Neural crest cell (in vitro differentiated cells): Measurements from ENCODE around the gene SMC5. TPM values are rescaled to one million over a fixed set of nuclear protein-coding genes. Genes with fewer than 3 reads are reported as not detected.

Source experiments
- DNase-seq: peaks from one replicate; pipeline ENCODE4 v3.0.0; 2021; ENCODE audit warnings: low read depth, mixed read lengths, low spot score
- H3K27ac Mint-ChIP-seq: one replicate; pipeline ENCODE4 v1.8.0; 2021; ENCODE audit warnings: mild to moderate bottlenecking, mixed read lengths; ENCODE audit not compliant: unreplicated experiment
- H3K27me3 Mint-ChIP-seq: 2 replicates; pipeline ENCODE4 v1.8.0; 2021; ENCODE audit warnings: low read depth, mild to moderate bottlenecking, mixed read lengths
- H3K36me3 Mint-ChIP-seq: 2 replicates; pipeline ENCODE4 v1.8.0; 2021; ENCODE audit warnings: low read depth, mild to moderate bottlenecking, mixed read lengths
- H3K4me1 Mint-ChIP-seq: 2 replicates; pipeline ENCODE4 v1.8.0; 2021; ENCODE audit warnings: mixed read lengths
- H3K4me3 Mint-ChIP-seq: one replicate; pipeline ENCODE4 v1.8.0; 2021; ENCODE audit warnings: mild to moderate bottlenecking, mixed read lengths
- H3K9me3 Mint-ChIP-seq: 2 replicates; pipeline ENCODE4 v1.8.0; 2021; ENCODE audit warnings: mixed read lengths
- total RNA-seq: library from RNA; stranded (reverse); gene quantifications from 2 replicates; pipeline ENCODE4 v1.2.1, GENCODE V29; 2021
- TF ChIP-seq, protein P1 (sequence below): fragments of 200-600 bp; sonication (generic); conservative IDR thresholded peaks from 2 replicates; pipeline ENCODE4 v1.5.0; 2021; ENCODE audit warnings: antibody characterized with exemption, mild to moderate bottlenecking

Gene SMC5
- total RNA-seq, 1 donor from 2014 or later, result 28.7 TPM

DNA sequence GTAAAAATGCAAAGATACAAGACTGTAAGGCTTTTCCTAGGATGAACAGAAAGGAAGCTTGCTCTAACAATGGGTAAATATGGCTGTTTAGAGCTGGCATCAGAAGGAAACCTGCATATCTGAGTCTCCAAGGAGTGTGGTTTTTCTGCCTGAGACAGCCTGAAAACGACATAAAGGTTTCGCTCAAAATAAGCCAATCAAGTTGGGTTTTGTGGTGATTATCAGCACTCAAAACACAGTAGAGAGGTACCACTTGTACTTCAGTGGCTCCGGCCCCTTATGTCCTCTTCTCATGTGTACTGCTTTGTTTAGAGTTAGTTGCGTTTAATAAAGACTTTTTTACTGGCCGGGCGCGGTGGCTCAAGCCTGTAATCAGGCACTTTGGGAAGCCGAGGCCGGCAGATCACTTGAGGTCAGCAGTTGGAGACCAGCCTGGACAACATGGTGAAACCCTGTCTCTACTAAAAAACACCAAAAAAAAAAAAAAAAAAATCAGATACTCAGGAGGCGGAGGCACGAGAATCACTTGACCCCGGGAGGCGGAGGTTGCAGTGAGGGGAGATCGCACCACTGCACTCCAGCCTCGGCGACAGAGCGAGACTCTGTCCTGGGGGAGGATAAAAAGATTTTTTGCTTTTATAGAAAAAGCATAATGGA is 116.3 kb downstream of the SMC5 start:
- H3K27ac Mint-ChIP-seq, result no peak overlapping the region
- H3K9me3 Mint-ChIP-seq, result no peaks in the 10 kb centered on the region
- no peaks in the 10 kb centered on the region for H3K36me3 Mint-ChIP-seq
- no peak for DNase-seq
- TF ChIP-seq, protein P1, sequence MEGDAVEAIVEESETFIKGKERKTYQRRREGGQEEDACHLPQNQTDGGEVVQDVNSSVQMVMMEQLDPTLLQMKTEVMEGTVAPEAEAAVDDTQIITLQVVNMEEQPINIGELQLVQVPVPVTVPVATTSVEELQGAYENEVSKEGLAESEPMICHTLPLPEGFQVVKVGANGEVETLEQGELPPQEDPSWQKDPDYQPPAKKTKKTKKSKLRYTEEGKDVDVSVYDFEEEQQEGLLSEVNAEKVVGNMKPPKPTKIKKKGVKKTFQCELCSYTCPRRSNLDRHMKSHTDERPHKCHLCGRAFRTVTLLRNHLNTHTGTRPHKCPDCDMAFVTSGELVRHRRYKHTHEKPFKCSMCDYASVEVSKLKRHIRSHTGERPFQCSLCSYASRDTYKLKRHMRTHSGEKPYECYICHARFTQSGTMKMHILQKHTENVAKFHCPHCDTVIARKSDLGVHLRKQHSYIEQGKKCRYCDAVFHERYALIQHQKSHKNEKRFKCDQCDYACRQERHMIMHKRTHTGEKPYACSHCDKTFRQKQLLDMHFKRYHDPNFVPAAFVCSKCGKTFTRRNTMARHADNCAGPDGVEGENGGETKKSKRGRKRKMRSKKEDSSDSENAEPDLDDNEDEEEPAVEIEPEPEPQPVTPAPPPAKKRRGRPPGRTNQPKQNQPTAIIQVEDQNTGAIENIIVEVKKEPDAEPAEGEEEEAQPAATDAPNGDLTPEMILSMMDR, result no peak
- H3K27me3 Mint-ChIP-seq, result no peaks in the 10 kb centered on the region
- H3K4me3 Mint-ChIP-seq, result no peak overlapping the region
- H3K4me1 Mint-ChIP-seq, result no peaks in the 10 kb centered on the region

DNA sequence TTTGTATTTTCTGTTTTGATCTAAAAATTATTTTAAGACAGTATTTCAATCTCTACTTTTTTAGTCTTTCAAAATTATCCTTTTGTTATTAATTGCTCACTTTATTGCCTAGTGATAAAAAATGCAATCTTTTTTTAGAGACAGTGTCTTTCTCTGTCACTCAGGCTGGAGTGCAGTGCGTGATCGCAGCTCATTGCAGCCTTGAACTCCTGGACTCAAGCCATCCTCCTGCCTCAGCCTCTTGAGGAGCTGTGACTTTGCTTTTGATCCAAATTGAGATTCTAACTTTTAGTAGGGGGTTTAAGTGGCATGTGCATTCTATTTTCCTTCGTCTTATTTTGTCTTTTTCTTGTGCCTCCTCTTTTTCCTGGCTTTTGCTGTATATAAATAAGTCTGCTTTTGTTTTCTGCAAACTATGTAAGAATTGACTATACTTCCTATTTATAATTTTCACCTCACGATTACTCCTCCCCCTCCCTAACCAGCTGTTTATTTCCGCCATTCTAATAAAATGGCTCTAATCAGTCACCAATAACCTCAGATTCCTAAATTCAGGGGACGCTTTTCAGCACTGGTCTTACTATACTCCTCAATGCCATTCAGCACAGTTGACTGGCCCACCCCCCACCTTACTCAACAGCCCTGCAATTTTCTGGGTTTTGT is 123.4 kb downstream of the SMC5 start:
- Mint-ChIP-seq H3K4me1 (no peaks in the 10 kb centered on the region), H3K27ac (no peak overlapping the region), H3K36me3 (no peaks in the 10 kb centered on the region), H3K4me3 (no peak overlapping the region), H3K27me3 (peaks cover 9% of the 10 kb centered on the region), H3K9me3 (no peaks in the 10 kb centered on the region)
- TF ChIP-seq, protein P1, result no peak
- DNase-seq, result no peak

DNA sequence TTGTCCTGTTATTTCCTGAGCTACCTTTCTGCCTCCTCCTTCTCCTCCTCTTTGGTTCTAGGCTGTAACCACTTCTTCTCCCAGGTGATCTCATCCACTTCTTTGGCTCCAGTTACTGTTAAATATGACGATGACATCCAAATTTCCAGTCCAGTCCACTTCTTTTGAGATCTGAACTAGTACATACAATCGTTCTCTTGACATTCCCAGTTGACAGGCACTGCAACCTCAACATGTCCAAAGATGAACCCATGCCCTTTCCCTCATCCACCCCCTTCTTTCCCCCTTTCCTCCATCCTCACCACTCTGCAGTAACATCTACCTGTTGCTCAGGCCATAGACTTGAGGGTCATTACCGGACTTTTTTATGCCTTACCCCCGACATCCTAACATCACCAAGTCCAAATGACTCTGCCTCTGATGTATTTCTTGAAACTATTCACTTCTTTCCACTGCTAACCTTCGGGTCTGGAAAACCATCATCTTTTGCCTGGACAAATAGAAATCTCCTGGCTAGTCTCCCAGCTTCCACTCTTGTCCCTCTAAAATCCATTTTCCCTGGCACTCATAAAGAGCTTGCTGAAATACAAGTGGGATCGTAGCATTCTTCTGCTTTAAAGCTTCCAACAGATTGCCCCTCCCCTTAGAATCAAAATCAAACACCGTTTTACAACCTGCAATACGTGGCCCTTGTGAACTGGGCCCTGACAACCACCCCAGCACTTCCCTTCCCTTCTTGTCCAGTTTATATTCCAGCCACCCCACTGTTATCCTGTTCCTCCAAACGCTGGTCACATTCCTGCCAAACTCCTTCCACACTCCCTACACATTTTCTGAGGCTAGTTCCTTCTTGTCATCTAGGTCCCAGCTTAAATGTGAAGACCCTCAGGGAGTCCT is 124.2 kb downstream of the SMC5 start:
- H3K9me3 Mint-ChIP-seq, result no peaks in the 10 kb centered on the region
- no peak for DNase-seq
- TF ChIP-seq, protein P1, result no peak
- H3K4me1 Mint-ChIP-seq, result no peaks in the 10 kb centered on the region
- H3K27me3 Mint-ChIP-seq, result peaks cover 9% of the 10 kb centered on the region
- no peak overlapping the region for H3K4me3 Mint-ChIP-seq
- H3K27ac Mint-ChIP-seq, result no peak overlapping the region
- H3K36me3 Mint-ChIP-seq, result no peaks in the 10 kb centered on the region

DNA sequence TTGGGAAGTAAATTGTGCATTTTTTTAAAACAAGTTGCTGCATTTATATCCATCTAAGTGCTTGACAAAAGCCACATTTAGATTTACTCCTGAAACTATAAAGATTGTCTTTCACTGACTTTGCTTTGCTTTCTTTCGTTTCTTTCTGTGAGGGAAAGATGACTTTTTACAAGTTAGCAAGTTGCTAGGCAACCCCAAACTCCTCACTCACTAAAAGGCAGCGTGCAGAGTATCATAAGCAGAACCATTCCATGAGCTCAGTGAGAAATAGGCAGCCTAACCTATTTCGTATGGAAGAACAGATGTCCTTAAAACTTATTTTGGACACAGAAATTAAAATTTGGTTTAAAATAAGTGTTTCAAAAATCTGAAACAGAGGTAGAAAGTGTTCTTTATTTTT is 126.6 kb downstream of the SMC5 start:
- no peaks in the 10 kb centered on the region for H3K9me3 Mint-ChIP-seq

DNA sequence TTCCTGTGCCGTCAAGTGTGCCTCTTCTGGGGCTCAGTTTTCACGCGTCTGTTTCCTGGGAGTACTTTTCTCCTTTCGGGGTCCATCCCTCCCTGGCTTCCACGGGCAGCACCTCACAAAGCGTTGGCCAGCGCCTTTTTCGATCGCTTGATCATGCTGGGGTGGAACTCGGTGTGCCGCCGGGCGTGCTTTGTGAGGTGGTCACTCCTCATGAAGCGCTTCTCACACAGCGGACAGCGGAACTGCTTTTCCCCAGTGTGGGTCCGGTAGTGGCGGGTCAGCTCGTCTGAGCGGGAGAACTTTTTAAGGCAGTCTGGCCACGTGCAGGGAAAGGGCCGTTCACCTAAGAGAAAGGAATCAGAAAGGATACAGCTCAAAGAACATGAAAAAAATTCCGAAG is 128.9 kb downstream of the SMC5 start:
- no peak overlapping the region for H3K27ac Mint-ChIP-seq
- H3K4me1 Mint-ChIP-seq, result no peaks in the 10 kb centered on the region

More for the DNA sequence above, 126.6 kb downstream of the SMC5 start:
- Mint-ChIP-seq H3K36me3 (no peaks in the 10 kb centered on the region), H3K4me1 (no peaks in the 10 kb centered on the region), H3K4me3 (no peak overlapping the region), H3K27ac (no peak overlapping the region), H3K27me3 (peaks cover 9% of the 10 kb centered on the region)
- TF ChIP-seq, protein P1, result no peak
- DNase-seq, result no peak

More for the DNA sequence above, 128.9 kb downstream of the SMC5 start:
- no peak for DNase-seq
- Mint-ChIP-seq H3K4me3 (no peak overlapping the region), H3K9me3 (no peaks in the 10 kb centered on the region), H3K36me3 (no peaks in the 10 kb centered on the region), H3K27me3 (peaks cover 9% of the 10 kb centered on the region)
- TF ChIP-seq, protein P1, result no peak
